Measurements from ENCODE around the gene OR2J2.

DNA sequence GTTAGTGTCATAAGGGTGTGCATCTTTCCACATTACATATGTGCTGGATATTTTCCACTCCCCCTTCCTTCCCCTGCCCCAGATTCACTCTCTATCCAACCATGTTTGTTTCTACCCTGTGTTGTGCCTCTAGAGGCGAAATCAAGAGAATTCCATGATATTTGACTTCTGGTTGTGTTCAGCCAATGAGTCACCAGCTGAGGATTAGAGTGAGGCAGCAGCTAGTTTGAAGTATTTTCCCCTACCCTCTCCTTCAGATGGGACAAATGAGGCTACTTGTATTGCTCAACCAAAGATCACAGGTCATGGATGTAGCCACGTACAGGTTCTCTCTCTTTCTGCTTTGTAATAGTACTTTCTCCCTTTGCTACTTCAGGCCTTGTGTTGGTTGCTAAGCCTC lies 24.5 kb upstream of the OR2J2 start:
- TF ChIP-seq CTCF (IDR thresholded peaks at IDR 0.05) (no peak), POLR2A (IDR thresholded peaks at IDR 0.05) (no peak)

All from Peyer's patch (tissue), 4 donors.